Ishikawa (cell line): Measurements from ENCODE around the gene SATB2.

Experiments
- CEBPB ChIP-seq: IDR thresholded peaks from 2 replicates; pipeline ENCODE4 v1.6.1; 2012
- CREB1 ChIP-seq: IDR thresholded peaks from 2 replicates; pipeline ENCODE4 v1.6.1; 2012; ENCODE audit warnings: low read depth
- EGR1 ChIP-seq: IDR thresholded peaks from 2 replicates; pipeline ENCODE4 v1.6.1; 2012
- EP300 ChIP-seq: IDR thresholded peaks from 2 replicates; pipeline ENCODE4 v1.6.1; 2012; ENCODE audit warnings: borderline replicate concordance
- FOXM1 ChIP-seq: IDR thresholded peaks from 2 replicates; pipeline ENCODE4 v1.6.1; 2012; ENCODE audit warnings: low read depth, borderline replicate concordance
- MAX ChIP-seq: IDR thresholded peaks from 2 replicates; pipeline ENCODE4 v1.6.1; 2012
- NFIC ChIP-seq: IDR thresholded peaks from 2 replicates; pipeline ENCODE4 v1.6.1; 2012
- RAD21 ChIP-seq: IDR thresholded peaks from 2 replicates; pipeline ENCODE4 v1.6.1; 2012; ENCODE audit warnings: low read depth
- REST ChIP-seq: IDR thresholded peaks from 2 replicates; pipeline ENCODE4 v1.6.1; 2012; ENCODE audit warnings: low read depth, mild to moderate bottlenecking
- TAF1 ChIP-seq: IDR thresholded peaks from 2 replicates; pipeline ENCODE4 v1.6.1; 2012; ENCODE audit warnings: low read depth, mild to moderate bottlenecking
- TCF12 ChIP-seq: IDR thresholded peaks from 2 replicates; pipeline ENCODE4 v1.6.1; 2012; ENCODE audit warnings: low read depth
- TEAD4 ChIP-seq: IDR thresholded peaks from 2 replicates; pipeline ENCODE4 v1.6.1; 2012
- USF1 ChIP-seq: IDR thresholded peaks from 2 replicates; pipeline ENCODE4 v1.6.1; 2012
- YY1 ChIP-seq: IDR thresholded peaks from 2 replicates; pipeline ENCODE4 v1.6.1; 2012; ENCODE audit warnings: low read depth
- ZBTB7A ChIP-seq: IDR thresholded peaks from 2 replicates; pipeline ENCODE4 v1.6.1; 2012; ENCODE audit warnings: low read depth

SATB2 gene

GRCh38 chr2:199477277-199477834 is 19.6 kb upstream of the SATB2 start:
- TF ChIP-seq RAD21 (no peak), NFIC (no peak), MAX (no peak), YY1 (no peak), EGR1 (no peak), ZBTB7A (no peak), TEAD4 (no peak)

GRCh38 chr2:199471443-199472057 is 13.8 kb upstream of the SATB2 start:
- TF ChIP-seq CREB1 (no peak), ZBTB7A (no peak), FOXM1 (no peak), TCF12 (no peak), USF1 (no peak), YY1 (no peak), RAD21 (no peak; the same call in 1 of the 2 replicates), TAF1 (no peak), TEAD4 (no peak), CEBPB (no peak), EGR1 (no peak), NFIC (no peak), REST (no peak), MAX (no peak), EP300 (no peak)

- TF ChIP-seq CEBPB: no peak
- TF ChIP-seq TAF1: no peak
- no peak for TF ChIP-seq ZBTB7A
- TF ChIP-seq REST: no peak
- TF ChIP-seq EP300: no peak
- TF ChIP-seq RAD21: no peak
- TF ChIP-seq CREB1: no peak
- TF ChIP-seq NFIC: no peak
- no peak for TF ChIP-seq TCF12
- TF ChIP-seq FOXM1: no peak
- no peak for TF ChIP-seq TEAD4
- TF ChIP-seq EGR1: no peak
- no peak for TF ChIP-seq USF1
- no peak for TF ChIP-seq MAX
- TF ChIP-seq YY1: no peak
Observed at GRCh38 chr2:199470672-199471442, 13.1 kb upstream of the SATB2 start.

- no peak for TF ChIP-seq YY1
- TF ChIP-seq USF1: no peak
- TF ChIP-seq CREB1: no peak
- no peak for TF ChIP-seq TEAD4
- TF ChIP-seq ZBTB7A: no peak
- TF ChIP-seq EGR1: no peak
- TF ChIP-seq REST: no peak
- TF ChIP-seq CEBPB: no peak
- no peak for TF ChIP-seq TAF1
- TF ChIP-seq NFIC: no peak
- no peak for TF ChIP-seq RAD21
- no peak for TF ChIP-seq MAX
- TF ChIP-seq EP300: no peak
- no peak for TF ChIP-seq FOXM1
- no peak for TF ChIP-seq TCF12
Observed at GRCh38 chr2:199470361-199470671, 12.6 kb upstream of the SATB2 start.
